GOT3 (cell line): Measurements from ENCODE around the gene ANXA6.

Experiments
- DNase-seq: peaks from one replicate; lab custom pipeline; 2025; ENCODE audit warnings: mixed read lengths; lab: John Stamatoyannopoulos, UW

Gene ANXA6

GRCh38 chr5:151100681-151101080 is 56.9 kb downstream of the ANXA6 start:
- no peak for DNase-seq

GRCh38 chr5:151098768-151099121 is 58.8 kb downstream of the ANXA6 start:
- no peak for DNase-seq

GRCh38 chr5:151097820-151098767 is 59.5 kb downstream of the ANXA6 start:
- DNase-seq = no peak

GRCh38 chr5:151097061-151097460 is 60.5 kb downstream of the ANXA6 start:
- no peak for DNase-seq

- DNase-seq = no peak
Observed at GRCh38 chr5:151096001-151096373, 61.6 kb downstream of the ANXA6 start.

GRCh38 chr5:151095341-151096000 is 62.1 kb downstream of the ANXA6 start:
- no peak for DNase-seq

GRCh38 chr5:151094852-151095245 is 62.7 kb downstream of the ANXA6 start:
- no peak for DNase-seq

GRCh38 chr5:151094030-151094851 is 63.3 kb downstream of the ANXA6 start:
- no peak for DNase-seq

- DNase-seq = peak; percentile 48
Observed at GRCh38 chr5:151093476-151093889, 64.1 kb downstream of the ANXA6 start.

- no peak for DNase-seq
Observed at GRCh38 chr5:151092762-151093161, 64.8 kb downstream of the ANXA6 start.

GRCh38 chr5:151089726-151090125 is 67.9 kb downstream of the ANXA6 start:
- no peak for DNase-seq

- no peak for DNase-seq
Observed at GRCh38 chr5:151088986-151089385, 68.6 kb downstream of the ANXA6 start.

- DNase-seq = no peak
Observed at GRCh38 chr5:151087486-151087885, 70.1 kb downstream of the ANXA6 start.

GRCh38 chr5:151086905-151087360 is 70.6 kb downstream of the ANXA6 start:
- no peak for DNase-seq

GRCh38 chr5:151086192-151086869 is 71.2 kb downstream of the ANXA6 start:
- DNase-seq = no peak

- no peak for DNase-seq
Observed at GRCh38 chr5:151085517-151086041, 72.0 kb downstream of the ANXA6 start.

- DNase-seq = no peak
Observed at GRCh38 chr5:151084363-151084762, 73.2 kb downstream of the ANXA6 start.

GRCh38 chr5:151083081-151083676 is 74.4 kb downstream of the ANXA6 start:
- DNase-seq = no peak

- DNase-seq = no peak
Observed at GRCh38 chr5:151082282-151082902, 75.2 kb downstream of the ANXA6 start.

- DNase-seq = no peak
Observed at GRCh38 chr5:151081431-151082281, 75.9 kb downstream of the ANXA6 start.
